ENCODE data around the gene SYNE3.

SYNE3 gene

DNA sequence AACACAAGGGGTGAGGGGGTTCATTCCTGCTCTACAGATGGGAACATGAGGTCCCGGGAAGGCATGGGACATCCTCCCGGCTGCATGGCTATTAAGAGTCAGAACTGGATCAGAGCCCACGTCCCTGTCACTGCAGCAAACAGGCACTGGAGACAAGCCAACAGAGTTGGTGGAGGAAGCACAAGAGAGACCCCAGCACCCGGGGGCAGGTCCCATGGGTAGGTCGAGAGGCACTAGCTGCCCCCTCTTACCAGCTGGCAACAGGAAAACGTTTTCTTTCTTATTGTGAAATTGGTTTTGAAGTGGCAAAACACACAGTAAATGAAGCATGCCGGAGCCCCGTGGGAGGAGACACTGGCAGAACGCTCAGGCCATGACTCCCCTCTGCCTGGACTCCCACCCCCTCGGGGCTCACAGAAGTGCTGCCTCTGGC lies 43.6 kb downstream of the SYNE3 start:
- no peaks in the 10 kb centered on the region for H3K4me1 ChIP-seq (ENCODE audit: insufficient read depth, low read length)
- H3K9ac ChIP-seq (ENCODE audit: low read depth, low read length) = no peak overlapping the region
- H3K27me3 ChIP-seq (ENCODE audit: insufficient read depth, low read length) = no peaks in the 10 kb centered on the region
- H3K36me3 ChIP-seq (ENCODE audit: insufficient read depth, low read depth, low read length) = no peaks in the 10 kb centered on the region
- H3K9me3 ChIP-seq (ENCODE audit: insufficient read depth, low read depth, low read length) = no peaks in the 10 kb centered on the region; the same call in 1 of the 2 replicates
- H3K27ac ChIP-seq (ENCODE audit: low read length) = no peak overlapping the region
- no peak overlapping the region for H3K4me3 ChIP-seq (ENCODE audit: low read length)

DNA sequence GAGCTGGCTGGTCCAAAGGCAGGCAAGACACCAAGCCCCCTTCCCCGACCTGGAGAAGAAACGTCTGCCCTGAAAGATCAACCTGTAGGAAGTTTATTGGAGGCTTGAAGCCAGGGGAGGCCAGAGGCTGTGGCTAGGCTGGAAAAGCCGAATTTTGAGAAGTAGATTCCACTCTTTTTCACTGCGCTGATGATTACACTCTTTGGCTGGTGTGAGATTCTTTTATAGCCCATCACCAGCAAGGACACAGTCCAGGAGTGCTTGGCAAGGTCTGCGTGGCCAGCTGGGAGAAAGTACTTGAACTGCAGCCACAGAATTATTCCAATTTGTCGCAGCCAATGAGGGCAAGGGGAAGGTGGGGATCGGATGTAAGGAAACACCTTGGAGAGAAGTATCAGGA lies 45.0 kb downstream of the SYNE3 start:
- Histone ChIP-seq H3K36me3 (ENCODE audit: insufficient read depth, low read depth, low read length) (no peaks in the 10 kb centered on the region), H3K4me3 (ENCODE audit: low read length) (no peak overlapping the region), H3K9ac (ENCODE audit: low read depth, low read length) (no peak overlapping the region), H3K9me3 (ENCODE audit: insufficient read depth, low read depth, low read length) (no peaks in the 10 kb centered on the region), H3K4me1 (ENCODE audit: insufficient read depth, low read length) (no peaks in the 10 kb centered on the region), H3K27ac (ENCODE audit: low read length) (no peak overlapping the region), H3K27me3 (ENCODE audit: insufficient read depth, low read length) (no peaks in the 10 kb centered on the region)

DNA sequence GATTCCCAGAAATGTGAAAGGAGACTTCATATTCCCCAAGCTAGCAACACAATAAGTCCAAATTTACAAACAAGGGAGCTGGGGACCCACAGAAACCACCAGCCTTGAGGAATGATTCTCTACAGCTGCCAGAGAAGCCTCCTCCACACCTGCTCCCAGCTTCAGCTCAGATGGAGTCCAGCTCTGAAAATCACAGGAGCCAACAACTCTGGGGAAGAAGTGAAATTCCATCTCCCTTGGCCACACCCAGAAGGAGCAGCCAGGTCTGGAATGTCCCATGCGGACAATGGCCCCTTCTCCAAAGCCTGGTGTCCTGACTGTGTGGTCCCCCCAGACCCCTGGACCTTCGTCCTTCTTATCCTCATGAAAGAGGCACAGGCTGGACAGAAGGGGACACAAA lies 45.4 kb downstream of the SYNE3 start:
- Histone ChIP-seq H3K9ac (ENCODE audit: low read depth, low read length) (no peak overlapping the region), H3K36me3 (ENCODE audit: insufficient read depth, low read depth, low read length) (no peaks in the 10 kb centered on the region), H3K4me1 (ENCODE audit: insufficient read depth, low read length) (no peaks in the 10 kb centered on the region), H3K27me3 (ENCODE audit: insufficient read depth, low read length) (no peaks in the 10 kb centered on the region), H3K9me3 (ENCODE audit: insufficient read depth, low read depth, low read length) (no peaks in the 10 kb centered on the region), H3K4me3 (ENCODE audit: low read length) (no peak overlapping the region), H3K27ac (ENCODE audit: low read length) (no peak overlapping the region)

DNA sequence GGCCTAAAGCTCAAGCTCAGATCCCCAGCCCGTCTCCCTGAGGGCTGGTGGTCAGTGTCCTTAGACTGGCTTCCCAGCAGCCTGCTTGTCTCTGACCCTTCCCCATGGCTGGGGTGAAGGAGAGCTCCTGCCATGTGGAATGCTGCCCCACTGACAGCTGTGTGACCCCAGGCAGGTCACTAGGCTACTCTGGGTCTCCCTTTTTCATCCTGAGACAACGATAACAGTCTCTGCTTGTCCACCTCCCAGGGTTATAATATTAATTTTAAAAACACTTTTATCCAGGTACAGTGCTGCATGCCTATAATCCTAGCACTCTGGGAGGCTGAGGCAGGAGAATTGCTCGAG lies 47.3 kb downstream of the SYNE3 start:
- Histone ChIP-seq H3K9ac (ENCODE audit: low read depth, low read length) (no peak overlapping the region), H3K27me3 (ENCODE audit: insufficient read depth, low read length) (no peaks in the 10 kb centered on the region), H3K36me3 (ENCODE audit: insufficient read depth, low read depth, low read length) (no peaks in the 10 kb centered on the region), H3K9me3 (ENCODE audit: insufficient read depth, low read depth, low read length) (no peaks in the 10 kb centered on the region), H3K4me3 (ENCODE audit: low read length) (no peak overlapping the region), H3K27ac (ENCODE audit: low read length) (no peak overlapping the region), H3K4me1 (ENCODE audit: insufficient read depth, low read length) (no peaks in the 10 kb centered on the region)

DNA sequence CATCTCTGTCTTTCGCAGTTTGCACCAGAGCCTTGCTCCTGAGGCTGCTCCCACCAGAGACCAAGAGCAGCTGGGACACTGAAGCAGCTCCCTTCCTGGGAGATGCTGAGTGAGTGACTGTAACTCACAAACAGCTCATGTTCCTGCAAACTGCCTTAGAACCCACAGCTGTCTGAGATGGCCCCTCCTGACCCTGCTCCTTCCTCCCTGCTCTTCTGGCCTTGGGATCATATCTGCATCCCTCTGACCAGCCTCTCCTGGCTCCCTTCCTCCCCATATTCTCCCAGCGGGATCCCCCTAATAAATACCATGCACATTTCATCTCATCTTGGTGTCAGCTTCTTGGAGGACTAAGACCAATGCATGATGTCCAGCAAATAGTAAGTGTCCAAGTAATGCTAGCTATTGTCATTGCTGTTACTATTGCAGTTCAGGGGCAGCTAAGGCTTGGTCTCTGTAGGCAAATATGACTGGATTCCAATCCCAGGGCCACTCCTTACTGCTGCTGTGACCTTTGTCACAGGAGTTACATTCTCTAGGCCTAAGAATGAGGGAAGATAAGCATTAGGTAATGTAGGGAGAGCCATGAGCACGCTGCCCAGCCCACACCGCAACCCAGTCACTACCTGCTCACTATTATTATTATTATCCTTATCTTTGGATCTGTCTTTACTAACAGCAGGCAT lies 47.9 kb downstream of the SYNE3 start:
- no peak overlapping the region for H3K4me3 ChIP-seq (ENCODE audit: low read length)
- H3K4me1 ChIP-seq (ENCODE audit: insufficient read depth, low read length) = no peaks in the 10 kb centered on the region
- H3K27ac ChIP-seq (ENCODE audit: low read length) = no peak overlapping the region
- H3K36me3 ChIP-seq (ENCODE audit: insufficient read depth, low read depth, low read length) = no peaks in the 10 kb centered on the region
- no peaks in the 10 kb centered on the region for H3K9me3 ChIP-seq (ENCODE audit: insufficient read depth, low read depth, low read length)
- no peaks in the 10 kb centered on the region for H3K27me3 ChIP-seq (ENCODE audit: insufficient read depth, low read length)
- no peak overlapping the region for H3K9ac ChIP-seq (ENCODE audit: low read depth, low read length)

DNA sequence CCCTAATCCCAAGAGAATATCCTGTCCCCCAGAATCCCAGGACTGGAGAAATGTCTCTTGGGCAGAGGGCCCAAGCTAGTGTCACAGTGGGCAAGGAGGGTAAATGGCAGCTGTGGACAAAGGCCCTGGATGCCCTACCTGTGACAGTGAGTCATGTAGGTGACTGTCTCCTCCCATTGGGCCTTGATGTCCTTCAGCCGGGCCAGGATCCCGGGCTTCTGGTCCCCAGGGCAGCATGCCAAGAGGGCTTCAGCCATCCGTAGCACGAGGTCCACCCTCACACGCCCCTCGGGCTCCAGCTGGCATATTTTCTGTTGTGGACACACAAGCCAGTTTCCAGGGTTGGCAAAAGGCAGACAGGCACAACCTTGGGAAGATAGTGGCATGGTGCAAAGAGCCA lies 48.8 kb downstream of the SYNE3 start:
- Histone ChIP-seq H3K36me3 (ENCODE audit: insufficient read depth, low read depth, low read length) (no peaks in the 10 kb centered on the region), H3K4me1 (ENCODE audit: insufficient read depth, low read length) (no peaks in the 10 kb centered on the region), H3K4me3 (ENCODE audit: low read length) (no peak overlapping the region), H3K27me3 (ENCODE audit: insufficient read depth, low read length) (no peaks in the 10 kb centered on the region), H3K9ac (ENCODE audit: low read depth, low read length) (no peak overlapping the region), H3K27ac (ENCODE audit: low read length) (no peak overlapping the region), H3K9me3 (ENCODE audit: insufficient read depth, low read depth, low read length) (no peaks in the 10 kb centered on the region)

DNA sequence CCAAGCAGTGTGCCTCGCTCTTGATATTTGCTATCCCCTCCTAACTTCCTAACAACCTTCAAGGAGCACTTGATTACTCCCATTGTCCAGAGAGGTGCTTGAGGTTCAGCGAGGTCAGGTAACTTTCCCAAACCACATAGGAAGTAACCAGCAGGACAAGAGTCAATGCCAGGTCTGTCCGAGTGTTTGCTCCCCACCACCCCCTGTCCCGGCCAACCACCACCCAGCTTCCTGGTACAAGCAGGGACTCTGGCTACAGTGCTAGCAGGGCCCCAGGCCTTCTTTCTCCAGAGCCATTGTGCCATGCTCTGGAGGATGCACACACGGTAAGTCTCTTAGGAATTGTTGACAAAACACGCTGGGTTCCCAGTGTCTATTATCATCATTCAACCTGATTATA lies 49.2 kb downstream of the SYNE3 start:
- peaks cover 3% of the 10 kb centered on the region; the same call in 1 of the 2 replicates for H3K27me3 ChIP-seq (ENCODE audit: insufficient read depth, low read length)
- H3K36me3 ChIP-seq (ENCODE audit: insufficient read depth, low read depth, low read length) = no peaks in the 10 kb centered on the region
- no peaks in the 10 kb centered on the region for H3K9me3 ChIP-seq (ENCODE audit: insufficient read depth, low read depth, low read length)
- H3K4me3 ChIP-seq (ENCODE audit: low read length) = no peak overlapping the region
- no peak overlapping the region for H3K9ac ChIP-seq (ENCODE audit: low read depth, low read length)
- H3K27ac ChIP-seq (ENCODE audit: low read length) = no peak overlapping the region
- no peaks in the 10 kb centered on the region for H3K4me1 ChIP-seq (ENCODE audit: insufficient read depth, low read length)
